ENCODE measurements around the gene KIR3DL3.
"Not testable (repeated sequence)": the region's sequence is repeated elsewhere in the genome, so short reads cannot be mapped to it uniquely, and the experiment has no call there.

The KIR3DL3 gene

DNA sequence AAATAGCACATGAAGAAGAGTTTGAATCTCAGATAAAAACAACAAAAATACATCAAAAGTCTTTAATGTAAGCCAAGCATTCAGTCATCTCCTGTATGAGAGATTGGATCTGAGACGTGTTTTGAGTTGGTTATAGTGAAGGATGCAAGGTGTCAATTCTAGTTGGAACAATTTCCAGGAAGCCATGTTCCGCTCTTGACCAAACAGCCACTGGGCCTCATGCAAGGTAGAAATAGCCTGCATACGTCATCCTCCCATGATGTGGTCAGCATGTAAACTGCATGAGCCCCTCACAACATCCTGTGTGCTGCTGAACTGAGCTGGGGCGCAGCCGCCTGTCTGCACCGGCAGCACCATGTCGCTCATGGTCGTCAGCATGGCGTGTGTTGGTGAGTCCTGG, at the start of gene KIR3DL3:
Gene KIR3DL3 (plus strand): TSS at position 301 of the 400 bp plus-strand sequence. CDS start 55 bp downstream, at position 356.
- no peak for DNase-seq

DNA sequence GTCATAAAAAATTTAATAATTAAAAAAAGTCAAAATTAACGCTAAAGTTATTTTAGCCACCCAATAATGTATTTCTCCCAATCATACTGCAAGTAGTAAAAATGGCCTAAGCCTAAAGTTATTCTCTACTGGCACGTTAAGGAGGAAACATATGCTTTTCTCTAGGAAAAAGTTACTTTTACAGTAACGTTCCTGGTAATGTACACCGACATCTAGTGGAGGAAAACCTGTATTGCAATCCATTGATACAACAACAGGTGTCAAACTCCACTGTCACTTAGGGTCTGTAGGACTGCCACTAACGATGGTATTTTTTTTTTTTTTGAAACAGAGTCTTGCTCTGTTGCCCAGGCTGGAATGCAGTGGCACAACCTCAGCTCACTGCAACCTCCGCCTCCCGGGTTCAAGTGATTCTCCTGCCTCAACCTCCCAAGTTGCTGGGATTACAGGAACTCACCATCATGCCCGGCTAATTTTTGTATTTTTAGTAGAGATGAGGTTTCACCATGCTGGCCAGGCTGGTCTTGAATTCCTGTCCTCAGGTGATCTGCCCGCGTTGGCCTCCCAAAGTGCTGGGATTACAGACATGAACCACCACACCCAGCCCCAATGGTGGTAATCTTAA, 47.9 kb upstream of the KIR3DL3 start:
- not testable (repeated sequence) for DNase-seq

DNA sequence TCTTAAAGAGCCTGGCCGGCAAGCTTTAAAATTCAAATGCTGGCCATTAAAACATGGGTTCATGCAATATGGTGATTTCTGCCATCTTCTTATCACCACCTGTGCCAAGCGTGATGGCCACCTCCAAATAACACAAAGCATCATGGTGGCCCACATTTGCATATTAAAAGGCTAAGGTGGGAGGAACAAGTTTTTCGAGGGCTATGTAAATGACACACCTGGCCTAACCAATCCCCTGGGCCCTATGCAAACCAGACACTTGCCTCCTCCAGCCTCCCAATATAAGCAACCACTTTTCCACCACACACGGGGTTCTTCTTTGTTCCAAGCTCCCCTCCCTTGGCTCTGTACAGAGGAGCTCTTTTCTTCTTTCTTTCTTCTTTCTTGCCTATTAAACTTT, 47.0 kb upstream of the KIR3DL3 start:
- no peak for DNase-seq

DNA sequence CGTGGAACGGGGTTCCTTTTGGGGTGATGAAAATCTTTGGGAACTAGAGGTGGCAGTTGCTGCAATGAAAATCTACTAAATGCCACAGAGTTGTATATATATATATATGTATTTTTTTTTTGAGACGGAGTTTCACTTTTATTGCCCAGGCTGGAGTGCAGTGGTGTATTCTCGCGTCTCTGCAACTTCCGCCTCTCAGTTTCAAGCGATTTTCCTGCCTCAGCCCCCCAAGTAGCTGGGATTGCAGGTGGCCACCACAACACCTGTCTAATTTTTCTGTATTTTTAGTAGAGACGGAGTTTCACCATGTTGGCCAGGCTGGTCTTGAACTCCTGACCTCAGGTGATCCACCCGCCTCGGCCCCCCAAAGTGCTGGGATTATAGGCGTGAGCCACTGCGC, 42.6 kb upstream of the KIR3DL3 start:
- not testable (repeated sequence) for DNase-seq

DNA sequence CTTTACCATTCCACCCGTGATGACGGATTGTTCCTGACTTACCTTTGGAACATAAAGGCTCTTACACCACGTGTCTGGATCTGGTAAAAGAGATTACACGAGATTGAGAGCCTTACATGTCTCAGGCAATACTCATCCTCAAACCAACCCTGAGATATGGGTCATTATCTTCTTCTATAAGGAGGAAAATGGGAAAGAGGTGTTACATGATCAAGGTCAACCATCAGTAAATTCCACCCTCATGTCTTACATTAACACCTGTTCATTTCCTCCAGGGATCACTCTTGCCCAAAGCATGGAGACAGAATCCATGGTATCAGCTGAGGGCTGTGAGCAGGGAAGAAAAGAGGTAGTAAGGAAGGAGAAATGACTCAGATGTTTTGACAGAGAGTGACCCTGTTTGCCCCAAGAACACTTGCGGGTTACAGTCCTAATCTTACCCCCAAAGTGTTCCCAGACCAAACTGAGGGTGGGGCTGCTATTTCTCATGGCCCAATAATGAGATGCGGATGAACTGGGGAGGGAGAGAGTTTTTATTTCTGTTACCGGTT, 41.9 kb upstream of the KIR3DL3 start:
- no peak for DNase-seq

DNA sequence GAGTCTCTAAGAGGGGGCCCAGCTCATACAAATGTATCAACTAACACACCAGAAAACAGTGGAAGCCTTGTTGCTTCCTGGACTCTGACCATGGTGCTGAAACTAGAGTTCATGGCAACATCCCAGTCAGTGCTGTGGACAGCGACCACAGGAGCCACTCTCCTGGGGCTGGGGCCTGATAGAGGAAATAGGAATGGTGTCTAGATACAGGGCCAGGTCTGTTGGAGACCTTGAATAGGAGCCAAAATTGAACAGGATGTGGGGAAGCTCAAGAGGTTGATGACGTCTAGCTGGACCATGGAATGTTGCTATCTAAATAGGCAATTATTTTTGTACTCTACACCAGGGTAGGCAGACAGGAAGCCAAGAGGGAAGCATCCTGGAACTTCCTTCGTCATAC, 39.7 kb upstream of the KIR3DL3 start:
- DNase-seq = no peak

DNA sequence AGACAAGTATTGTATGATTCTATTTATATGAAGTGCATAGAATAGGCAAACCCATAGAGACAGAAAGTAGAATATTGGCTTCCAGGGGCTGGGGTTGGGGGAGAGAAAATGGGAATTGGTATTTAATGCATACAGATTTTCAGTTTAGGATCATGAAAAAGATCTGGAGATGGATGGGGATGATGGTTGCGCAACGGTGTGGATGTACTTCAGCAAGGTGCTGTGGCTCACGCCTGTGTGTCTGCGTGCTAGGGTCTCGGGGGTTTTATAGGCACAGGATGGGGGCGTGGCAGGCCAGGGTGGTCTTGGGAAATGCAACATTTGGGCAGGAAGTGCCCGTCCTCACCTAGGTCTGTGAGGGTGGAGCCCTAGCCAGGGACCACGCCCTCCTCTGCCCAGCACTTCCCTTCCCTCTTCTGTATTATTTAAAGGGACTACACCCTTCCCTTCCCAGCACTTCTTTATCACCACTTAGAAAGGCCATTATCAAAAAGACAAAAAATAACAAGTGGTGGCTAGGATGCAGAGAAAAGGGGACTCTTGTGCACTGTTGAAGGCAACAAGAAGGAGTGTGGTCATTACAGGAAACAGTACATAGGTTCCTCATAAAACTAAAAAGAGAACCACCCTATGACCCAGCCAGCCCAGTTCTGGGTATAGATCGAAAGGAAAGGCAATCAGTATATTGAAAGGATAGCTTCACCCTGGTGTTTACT, 32.5 kb upstream of the KIR3DL3 start:
- no peak for DNase-seq

DNA sequence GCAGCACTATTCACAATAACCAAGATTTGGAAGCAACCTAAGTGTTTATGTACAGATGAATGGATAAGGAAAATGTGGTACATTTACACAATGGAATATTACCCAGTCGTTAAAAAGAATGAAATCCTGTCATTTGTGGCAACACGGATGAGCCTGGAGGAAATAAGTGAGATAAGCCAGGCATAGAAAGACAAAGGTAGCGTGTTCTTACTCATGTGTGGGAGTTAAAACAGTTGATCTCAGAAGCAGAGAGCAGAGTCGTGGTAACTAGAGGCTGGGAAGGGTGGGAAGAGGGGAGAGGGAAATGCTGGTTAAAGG, 32.0 kb upstream of the KIR3DL3 start:
- DNase-seq = no peak

DNA sequence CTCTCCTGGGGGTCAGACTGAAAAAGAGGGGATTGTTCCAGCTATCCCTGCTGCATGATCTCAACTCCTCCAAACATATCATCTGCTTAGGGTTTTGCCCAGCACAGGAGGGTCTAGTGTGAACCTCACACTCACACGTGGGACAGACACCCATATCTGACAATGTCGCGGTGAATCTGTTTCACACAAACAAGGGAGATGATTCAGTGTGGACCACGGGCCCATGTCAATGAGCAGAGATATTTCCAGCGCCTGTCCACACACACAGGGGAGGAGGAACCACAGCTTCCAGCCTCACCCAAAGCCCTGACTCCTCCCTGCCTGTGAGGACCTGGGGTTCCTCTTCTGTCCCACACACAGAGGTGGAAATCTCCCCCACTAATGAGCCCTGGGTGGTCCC, 29.6 kb upstream of the KIR3DL3 start:
- DNase-seq = no peak

DNA sequence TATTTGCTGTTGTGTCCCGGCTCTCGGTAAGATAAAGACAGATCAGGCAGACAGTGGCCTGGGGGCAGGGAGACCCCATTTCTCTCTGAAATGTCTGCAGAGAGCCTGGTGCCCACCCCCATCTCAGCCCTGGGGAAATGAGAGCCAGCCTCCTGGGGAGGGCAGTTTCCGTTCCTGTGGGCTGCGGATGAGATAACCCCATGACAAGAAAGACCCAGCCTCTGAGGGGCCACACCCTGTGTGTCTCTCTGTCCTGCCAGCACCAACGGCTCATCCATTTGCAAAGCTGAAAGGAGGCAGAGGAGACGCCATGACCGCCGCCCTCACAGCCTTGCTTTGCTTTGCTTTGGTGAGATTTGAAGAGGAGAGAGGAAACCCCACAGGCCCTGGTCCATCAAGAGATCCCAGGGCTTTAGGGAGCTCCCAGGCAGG, 28.1 kb upstream of the KIR3DL3 start:
- no peak for DNase-seq

DNA sequence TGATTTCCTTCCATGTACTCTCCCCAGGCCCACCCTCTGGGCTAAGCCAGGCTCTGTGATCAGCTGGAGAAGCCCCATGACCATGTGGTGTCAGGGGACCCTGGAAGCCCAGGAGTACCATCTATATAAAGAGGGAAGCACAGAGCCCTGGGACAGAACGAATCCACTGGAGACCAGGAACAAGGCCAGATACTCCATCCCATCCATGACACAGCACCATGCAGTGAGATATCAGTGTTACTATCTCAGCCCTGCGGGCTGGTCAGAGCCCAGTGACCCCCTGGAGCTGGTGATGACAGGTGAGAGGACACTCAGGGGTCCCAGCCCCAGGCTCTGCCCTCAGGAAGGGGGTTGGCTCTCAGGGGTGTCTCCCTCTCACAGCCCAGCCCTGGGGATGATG, 27.5 kb upstream of the KIR3DL3 start:
- DNase-seq = no peak

DNA sequence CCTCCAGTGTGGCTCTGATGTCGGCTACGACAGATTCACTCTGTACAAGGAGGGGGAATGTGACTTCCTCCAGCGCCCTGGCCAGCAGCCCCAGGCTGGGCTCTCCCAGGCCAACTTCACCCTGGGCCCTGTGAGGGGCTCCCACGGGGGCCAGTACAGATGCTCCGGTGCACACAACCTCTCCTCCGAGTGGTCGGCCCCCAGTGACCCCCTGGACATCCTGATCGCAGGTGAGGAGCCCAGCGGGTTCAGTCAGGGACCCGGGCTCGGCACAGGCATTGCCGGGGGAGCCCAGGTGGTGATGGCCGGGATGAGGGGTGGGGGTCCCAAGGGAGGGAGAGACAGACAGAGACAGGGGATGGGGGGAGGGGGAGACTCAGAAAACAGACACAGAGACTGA, 26.5 kb upstream of the KIR3DL3 start:
- DNase-seq = not testable (repeated sequence)

DNA sequence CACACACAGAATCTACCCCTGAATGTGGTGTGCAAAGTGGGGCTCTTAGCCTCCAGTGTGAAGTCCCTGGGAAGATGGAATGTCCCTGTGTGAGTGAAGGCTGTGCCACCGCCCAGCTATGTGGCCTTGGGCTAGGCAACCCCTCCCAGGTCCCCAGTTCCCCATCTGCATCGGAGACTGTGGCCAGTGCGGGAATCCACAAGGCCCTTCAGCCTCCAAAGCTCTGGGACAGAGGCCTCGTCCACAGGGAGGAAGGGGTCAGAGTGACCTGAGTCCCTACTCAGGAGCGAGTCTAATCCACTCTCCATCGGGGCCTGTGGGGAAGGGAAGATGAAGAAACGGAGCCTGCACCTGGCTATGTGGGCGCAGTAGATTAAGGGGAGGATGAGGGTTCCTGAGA, 19.3 kb upstream of the KIR3DL3 start:
- DNase-seq = no peak

DNA sequence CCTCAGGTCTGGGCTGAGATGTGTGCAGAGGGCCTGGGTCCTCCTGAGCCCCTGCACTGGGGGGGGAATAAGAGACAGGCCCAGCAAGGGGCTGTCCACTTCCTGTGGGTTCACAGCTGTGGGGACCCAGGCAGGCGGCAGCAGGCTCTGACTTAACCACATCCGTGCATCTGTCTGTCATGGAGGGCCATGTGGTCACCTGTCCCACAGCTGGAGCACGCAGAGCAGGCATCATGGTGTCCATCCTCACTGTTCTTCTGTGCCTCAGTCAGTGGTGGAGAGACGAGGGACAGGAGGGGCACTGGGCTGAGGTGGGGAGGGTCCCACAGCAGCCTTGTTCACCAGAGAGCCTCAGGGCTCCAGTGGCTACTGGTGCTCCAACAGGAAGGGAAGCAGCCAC, 16.3 kb upstream of the KIR3DL3 start:
- no peak for DNase-seq

DNA sequence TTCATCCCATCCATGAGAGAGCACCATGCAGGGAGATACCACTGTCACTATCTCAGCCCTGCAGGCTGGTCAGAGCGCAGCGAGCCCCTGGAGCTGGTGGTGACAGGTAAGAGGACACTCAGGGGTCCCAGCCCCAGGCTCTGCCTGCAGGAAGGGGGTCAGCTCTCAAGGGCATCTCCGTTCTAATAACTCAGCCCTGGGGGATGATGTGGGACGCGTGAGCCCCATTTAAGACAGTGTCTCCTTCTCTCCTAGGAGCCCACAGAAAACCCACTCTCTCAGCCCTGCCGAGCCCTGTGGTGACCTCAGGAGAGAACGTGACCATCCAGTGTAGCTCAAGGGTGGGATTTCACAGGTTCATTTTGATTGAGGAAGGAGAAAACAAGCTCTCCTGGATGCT, 15.5 kb upstream of the KIR3DL3 start:
- DNase-seq = no peak

DNA sequence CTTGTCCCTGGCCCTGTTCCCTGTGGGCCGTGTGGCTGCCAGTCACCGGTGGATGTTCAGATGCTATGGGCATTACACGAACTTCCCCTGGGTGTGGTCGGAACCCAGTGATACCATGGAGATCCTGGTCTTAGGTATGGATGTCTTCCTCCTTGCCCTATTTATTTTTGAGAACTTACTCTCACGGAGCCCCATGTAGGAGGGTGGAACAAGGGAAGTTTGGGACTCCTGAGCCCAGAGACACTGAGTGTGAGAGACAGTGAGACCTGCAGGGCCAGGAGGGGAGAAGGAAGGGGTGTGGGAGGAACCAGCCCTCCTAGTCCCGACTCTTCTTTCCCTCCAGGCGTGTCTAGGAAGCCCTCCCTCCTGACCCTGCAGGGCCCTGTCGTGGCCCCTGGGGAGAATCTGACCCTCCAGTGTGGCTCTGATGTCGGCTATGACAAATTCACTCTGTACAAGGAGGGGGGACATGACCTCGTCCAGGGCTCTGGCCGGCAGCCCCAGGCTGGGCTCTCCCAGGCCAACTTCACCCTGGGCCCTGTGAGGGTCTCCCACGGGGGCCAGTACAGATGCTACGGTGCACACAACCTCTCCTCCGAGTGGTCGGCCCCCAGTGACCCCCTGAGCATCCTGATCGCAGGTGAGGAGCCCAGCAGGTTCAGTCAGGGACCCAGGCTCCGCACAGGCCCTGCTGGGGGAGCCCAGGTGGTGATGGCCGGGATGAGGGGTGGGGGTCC, 14.9 kb upstream of the KIR3DL3 start:
- no peak for DNase-seq

DNA sequence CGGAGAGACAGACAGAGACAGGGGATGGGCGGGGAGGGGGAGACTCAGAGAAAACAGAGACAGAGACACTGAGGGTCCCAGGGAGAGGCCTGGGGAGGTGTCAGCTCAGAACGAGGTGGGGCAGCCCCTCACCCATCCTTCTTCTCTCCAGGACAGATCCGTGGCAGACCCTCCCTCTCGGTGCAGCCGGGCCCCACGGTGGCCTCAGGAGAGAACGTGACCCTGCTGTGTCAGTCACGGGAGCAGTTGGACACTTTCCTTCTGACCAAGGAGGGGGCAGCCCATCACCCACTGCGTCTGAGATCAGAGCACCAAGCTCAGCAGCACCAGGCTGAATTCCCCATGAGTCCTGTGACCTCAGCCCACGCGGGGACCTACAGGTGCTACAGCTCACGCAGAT, 14.3 kb upstream of the KIR3DL3 start:
- DNase-seq = not testable (repeated sequence)

DNA sequence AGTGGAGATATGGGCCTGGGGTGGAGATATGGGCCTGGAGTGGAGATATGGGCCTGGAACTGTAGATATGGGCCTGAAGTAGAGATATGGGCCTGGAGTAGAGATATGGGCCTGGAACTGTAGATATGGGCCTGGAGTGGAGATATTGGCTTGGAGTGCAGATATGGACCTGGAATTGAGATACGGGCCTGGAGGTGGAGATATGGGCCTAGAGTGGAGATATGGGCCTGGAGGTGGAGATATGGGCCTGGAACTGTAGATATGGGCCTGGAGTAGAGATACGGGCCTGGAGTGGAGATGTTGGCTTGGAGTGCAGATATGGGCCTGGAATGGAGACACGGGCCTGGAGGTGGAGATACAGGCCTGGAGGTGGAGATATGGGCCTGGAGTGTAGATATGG, 402 bp downstream of the KIR3DL3 start:
- no peak for DNase-seq

DNA sequence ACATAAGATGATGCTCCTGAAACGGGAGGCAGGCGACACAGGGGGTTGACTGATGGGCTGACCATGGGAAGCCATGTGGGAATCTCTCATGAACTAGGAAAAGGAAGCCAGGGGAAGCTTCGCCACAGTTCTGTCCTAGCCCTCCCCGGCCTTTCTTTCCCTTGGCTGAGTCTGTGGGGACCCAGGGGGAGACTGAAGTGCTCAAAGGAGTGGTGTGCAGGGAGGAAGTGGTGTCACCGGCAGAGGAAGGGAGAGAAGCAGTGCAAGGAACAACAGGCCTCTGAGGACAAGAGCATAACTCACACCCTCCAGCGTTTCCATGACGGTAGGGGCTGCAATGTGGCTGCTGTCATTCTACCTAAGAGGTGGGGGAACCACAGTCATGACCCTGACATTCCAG, 1.1 kb downstream of the KIR3DL3 start:
- DNase-seq = no peak

DNA sequence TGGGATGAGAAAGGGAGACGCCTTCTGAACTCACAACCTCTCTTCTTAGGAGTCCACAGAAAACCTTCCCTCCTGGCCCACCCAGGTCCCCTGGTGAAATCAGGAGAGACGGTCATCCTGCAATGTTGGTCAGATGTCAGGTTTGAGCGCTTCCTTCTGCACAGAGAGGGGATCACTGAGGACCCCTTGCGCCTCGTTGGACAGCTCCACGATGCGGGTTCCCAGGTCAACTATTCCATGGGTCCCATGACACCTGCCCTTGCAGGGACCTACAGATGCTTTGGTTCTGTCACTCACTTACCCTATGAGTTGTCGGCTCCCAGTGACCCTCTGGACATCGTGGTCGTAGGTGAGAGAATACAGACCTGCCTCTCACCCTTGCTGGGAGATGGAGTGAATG, 3.3 kb downstream of the KIR3DL3 start:
- DNase-seq = no peak

DNA sequence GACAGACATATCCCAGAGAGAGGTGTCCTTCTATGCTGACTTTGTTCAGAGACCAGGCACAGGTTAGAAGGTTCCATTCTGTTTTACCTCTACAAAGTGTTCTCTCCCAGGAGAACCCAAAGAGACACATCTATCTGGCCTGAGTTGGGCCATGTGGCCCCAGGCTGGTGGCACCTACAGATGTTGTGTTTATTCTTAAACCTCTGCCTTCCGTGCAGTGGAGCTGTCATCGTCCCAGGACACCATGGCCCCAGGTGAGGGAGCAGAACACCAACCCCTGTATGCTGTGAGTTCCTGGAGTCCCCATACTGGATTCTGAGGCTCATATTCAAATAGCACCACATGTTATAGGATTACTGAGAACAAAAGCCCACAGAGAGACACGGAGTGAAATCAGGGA, 3.9 kb downstream of the KIR3DL3 start:
- DNase-seq = no peak

DNA sequence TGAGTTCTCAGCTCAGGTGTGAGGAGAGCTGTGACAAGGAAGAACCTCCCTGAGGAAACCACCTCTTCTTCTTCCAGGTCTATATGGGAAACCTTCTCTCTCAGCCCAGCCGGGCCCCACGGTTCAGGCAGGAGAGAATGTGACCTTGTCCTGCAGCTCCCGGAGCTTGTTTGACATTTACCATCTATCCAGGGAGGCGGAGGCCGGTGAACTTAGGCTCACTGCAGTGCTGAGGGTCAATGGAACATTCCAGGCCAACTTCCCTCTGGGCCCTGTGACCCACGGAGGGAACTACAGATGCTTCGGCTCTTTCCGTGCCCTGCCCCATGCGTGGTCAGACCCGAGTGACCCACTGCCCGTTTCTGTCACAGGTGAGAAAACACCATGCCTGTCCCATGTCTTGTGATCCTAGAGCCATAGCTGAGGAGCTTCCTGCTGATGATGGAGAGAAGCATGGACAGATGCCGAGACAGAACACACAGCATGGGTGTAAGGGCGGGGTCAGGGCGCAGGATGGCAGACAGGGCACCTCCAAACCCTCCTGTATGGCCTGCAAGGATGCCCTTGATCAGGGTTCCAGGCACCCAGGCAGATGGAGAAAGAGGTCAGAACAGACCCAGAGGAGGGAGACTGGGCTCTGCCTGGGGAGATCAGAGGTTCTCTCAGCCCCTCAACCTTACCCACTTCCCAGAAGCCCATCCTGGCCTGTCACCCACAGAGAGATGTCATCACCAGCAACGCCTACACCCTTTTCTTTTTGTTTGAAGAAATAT, 5.4 kb downstream of the KIR3DL3 start:
- DNase-seq = no peak

DNA sequence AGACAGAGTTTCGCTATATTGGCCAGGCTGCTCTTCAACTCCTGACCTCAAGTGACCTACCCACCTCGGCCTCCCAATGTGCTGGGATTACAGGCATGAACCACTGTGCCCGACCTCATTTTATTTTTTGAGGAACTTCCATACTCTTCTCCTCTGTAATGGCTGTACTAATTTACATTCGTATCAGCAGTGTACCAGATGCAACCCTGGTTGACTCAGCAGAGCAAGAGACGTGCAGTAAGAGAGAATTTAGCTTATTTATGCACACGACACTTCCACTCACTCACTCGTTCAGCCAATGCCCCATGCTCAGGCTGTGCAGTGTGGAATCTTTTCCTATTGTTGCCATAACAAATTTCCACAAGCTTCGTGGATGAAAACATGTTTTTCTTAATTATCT, 6.9 kb downstream of the KIR3DL3 start:
- no peak for DNase-seq
